Right lung (tissue), 5 donors: Measurements from ENCODE around the gene GPC6. TPM values are rescaled to one million over a fixed set of nuclear protein-coding genes. Genes with fewer than 3 reads are reported as not detected.

Experiments used
- DNase-seq, 2 donors: peaks; one replicate each; pipeline ENCODE4 v3.0.0-alpha.2; 2013
- polyA plus RNA-seq, 5 donors: library from polyadenylated mRNA; unstranded; fragments of 120-200 nt; gene quantifications; one replicate each; pipeline versions ENCODE4 v1.2.1 to v1.2.3, GENCODE V29; 2013; ENCODE audit warnings: inconsistent platforms in 1 of 5, low replicate concordance in 1 of 5; ENCODE audit not compliant: insufficient read length in 5 of 5, insufficient read depth in 1 of 5

GPC6 gene
- polyA plus RNA-seq, 5 donors = 13.5 to 27.1 (median 21.9) TPM

DNA sequence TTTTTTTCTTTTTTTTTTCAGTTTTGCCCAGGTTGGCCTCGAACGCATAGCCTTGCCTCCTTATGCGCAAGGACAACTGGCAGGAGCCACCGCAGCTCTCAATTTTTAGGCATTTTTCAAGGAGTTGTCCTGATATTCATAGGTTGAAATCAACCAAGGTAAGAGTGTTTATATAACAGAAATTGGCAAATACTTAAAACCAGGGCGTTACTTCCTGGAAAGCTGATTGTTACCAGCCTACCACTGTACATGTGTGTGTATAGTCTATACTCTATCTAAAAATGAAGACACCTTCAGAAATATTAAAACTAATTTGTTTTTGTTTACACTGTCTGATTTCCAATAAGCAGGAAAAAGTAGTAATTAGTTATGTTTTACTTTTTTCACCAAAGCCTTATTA is 39.2 kb downstream of the GPC6 start:
- DNase-seq = no peak

DNA sequence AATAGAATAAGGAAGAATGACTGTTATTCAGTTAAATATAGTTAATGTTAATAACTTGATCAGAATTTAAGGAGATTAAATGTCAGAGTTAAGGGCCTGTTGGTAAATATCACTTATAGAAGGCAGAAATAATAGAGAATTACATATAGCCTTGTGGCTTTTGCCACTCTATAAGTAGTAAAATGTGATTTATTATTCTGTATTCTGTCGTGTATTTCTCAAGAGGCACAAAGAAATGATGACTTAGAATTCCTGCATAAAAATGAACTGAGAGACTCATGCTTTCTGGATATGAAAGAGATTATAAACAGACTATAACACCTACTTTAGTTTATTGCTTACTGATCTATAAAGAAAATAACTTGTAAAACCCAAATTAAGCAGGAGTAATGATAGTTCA is 40.1 kb downstream of the GPC6 start:
- DNase-seq = no peak

DNA sequence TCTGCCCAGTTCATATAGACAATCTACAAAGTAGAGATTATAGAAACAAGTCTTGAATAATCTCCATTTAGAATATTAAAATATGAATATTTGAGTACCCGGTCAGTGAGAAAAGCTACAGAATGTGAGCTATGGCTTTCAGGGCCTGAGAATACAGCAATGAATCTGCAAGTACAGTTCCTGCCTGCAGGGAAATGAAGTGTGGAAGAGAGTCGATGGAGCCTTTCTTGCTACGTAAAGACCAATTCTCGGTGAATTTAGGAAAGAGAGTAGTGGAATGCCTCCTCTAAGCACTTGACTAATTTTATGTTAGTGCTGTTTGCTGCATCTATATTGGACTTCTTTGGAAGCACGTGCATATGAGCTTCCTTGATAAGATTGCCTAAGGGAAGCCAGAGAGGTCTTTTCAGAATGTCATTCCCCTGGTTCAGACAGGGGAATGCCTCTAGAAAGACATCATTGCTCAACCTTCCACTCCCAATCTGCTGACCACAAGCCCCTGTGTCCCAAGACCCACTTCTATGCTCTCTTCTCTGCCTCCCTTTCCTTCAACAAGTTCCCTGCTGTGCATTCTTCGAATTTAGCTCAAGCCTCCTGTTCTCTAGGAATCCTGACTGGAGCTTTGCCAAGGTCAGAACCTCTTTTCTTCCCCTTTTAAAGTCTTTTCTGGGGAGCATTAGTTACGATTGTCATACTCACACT is 41.9 kb downstream of the GPC6 start:
- no peak for DNase-seq

DNA sequence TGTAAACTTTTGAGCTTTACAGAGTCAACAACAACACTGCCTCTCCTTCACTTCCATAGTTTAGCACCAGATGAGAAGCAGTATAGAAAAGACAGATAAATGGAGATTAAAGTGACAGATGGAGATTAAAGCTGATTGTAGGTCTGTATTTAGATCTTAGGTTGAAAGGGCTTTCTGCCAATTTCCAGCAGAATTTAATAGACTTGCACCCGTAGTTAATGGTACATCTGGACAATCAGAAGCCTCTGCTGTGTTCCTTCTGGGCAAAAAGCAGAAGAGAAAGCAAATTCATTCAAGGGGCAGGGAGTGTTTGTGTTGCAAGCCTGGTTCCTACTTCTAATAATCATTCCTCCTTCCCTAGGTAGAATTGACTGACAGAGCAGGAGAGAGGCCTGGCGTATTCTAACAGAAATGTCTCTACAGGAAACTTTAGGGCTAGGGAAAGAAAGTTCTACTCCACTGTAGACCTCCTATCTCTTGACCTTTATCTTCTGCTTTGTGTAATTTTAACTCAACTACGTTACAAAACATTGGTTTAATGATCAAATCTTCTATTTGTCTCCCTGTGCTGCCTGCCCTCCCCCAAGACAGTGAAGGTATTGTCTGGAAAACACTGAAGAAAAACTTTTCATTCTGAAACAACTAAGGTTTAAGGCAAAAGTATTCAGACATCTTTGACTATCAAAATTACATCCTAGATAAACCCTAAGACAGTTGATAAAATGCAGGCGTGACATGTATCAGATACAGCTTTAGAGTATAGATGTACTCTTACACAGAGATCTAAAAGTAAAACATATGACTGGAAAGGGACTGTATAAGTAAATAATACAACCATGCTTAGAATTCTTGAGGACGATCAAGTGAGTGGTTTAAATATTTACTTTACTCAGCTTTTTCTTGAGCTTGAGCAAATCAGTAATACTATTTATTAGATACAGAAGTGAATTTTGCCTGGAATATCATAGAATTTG is 44.4 kb downstream of the GPC6 start:
- DNase-seq = no peak

DNA sequence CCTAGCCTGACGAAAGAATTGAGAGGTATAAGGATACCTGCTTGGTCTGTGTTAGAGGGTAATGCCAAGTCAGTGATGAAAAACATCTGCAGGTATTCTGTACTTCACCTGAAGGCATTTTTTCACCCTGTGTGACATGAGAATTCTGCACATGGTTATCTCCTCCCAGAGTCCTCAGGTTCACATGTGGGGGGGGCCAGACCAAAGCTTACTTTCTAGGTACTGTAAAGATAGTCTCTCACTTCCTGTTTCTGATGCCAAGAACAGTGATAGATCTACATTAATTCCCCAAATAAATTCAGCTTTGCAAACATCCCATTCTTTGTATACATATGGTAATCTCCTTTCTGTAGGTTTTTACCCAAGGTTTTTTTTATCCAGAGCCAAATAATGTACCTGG is 53.4 kb downstream of the GPC6 start:
- no peak for DNase-seq

DNA sequence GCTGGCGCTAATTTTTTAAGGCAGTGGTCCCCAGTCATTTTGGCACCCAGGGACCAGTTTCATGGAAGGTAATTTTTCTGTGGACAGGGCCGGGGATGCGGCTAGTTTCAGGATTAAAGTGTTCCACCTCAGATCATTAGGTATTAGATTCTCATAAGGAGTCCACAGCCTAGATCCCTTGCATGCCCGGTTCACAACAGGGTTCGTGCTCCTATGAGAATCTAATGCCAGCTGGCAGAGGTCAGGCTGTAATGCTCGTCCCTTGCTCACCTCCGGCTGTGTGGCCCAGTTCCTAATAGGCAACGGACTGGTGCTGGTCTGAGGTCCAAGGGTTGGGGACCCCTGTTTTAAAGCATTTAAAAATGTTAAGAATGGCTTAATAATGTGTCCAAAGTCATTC is 54.1 kb downstream of the GPC6 start:
- no peak for DNase-seq

DNA sequence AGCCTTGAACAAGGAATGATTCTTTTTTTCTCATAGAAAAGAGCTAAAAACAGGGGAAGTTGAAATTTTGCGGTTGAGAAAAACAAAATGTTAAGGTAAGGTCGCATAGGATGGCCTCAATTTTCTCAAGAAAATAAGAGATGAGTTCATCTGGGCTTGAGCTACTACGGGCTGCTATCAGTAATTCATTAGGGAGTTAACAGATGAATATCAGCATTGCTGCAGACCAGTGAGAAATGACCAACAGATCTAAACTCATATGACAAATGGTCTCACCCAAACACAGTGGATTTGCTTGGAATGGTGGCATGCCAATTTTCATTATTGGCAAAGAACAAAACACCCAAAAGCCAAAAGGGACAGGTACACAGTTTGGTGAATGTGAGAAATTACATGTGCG is 56.6 kb downstream of the GPC6 start:
- no peak for DNase-seq

DNA sequence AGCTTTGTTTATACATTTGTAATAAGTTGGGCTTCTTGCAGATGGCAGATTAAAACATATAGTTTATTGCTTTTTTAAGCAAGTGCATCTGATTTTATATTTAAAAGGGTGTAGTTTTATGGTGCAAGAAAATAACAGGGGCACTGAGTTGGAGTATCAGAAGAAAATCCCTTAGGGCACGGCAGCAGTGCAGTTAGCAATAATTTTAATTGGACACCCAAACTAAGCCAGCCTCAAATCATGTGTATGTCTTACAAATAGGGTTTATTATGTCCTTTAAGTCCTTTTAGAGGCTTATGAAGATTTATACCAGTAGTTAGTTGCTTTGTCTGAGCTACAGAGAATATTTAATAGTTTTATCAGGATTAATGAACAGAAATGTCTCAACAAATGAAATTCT is 57.5 kb downstream of the GPC6 start:
- no peak for DNase-seq

DNA sequence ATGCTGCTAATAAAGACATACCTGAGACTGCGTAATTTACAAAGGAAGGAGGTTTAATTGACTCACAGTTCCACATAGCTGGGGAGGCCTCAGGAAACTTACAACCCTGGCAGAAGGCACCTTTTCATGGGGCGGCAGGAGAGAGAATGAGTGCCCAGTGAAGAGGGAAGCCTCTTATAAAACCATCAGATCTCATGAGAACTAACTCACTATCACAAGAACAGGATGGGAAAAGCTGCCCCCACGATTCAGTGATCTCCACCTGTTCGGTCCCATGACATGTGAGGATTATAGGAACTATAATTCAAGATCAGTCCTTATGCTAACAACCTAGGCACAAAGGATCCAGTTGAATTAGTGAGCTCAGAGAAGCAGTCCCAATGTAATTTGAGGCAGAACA is 59.4 kb downstream of the GPC6 start:
- DNase-seq = no peak

DNA sequence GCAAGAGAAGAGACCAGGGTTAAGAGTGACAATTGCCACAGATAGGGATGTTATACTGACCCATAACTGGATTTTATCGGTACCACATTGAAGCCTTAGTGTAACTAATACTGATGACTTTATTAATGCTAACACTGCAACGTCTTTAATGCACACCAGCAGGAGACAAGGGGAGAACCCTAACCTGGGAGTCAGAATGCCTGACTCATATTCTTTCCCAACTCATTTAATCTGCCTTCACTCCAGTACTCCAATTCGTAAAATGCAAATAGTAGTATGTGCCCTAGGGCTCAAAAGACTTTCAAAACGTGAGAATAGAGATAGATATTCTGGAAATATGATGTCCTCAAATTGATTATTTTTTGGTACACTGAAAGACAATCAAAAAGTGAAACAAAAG is 62.4 kb downstream of the GPC6 start:
- no peak for DNase-seq

DNA sequence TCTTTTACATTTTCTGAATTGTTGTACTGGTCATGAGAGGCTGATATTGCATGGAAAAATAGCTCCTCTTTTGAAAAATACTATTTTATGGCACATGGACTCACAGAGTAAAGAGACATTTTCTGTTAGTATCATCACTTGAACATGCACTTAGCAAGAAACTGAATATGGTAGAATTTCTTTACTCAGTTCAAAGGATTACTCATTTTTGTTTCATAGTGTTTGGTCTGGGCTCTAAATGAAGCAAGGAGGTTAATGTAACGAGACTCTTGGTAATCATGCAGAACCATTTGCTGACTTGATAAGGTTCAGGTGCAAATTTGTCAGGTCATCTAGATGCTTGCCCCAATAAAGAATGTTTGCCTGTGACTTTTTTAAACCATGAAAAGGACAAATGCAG is 63.2 kb downstream of the GPC6 start:
- no peak for DNase-seq

DNA sequence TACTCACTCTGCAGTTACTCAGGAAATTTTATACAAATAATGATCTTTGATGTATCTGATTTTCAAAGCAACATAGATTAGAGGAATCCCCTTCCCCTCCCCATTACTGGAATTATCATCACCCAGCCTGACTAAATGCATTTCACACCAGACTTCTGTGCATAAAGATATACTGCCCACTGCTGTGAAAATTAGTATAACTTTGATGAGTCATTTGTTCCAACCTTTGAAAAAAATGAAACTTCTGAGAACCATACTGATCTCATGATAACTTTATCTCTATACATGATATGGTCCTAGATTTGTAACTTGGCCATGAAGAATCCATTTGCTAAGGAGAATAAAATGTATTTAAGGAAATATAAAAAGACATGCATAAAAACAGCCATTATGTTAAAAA is 63.9 kb downstream of the GPC6 start:
- no peak for DNase-seq

DNA sequence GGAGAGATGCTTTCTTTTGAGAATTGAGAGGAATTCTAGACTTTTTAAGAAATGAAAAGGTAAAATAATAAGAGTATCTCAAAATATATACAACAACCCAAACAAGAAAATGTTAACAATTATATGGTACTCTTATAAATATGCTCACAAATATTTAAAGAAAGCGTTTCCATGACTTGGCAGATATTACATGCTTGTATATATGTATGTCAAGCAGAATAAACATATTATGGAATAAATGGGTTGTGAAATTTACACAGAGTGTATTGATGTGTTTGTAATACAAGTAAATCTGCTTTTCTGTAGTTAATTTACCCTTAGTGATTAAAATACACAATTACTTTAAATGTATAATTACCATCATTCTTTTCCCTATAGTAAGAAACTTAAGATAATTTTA is 65.8 kb downstream of the GPC6 start:
- DNase-seq = no peak

DNA sequence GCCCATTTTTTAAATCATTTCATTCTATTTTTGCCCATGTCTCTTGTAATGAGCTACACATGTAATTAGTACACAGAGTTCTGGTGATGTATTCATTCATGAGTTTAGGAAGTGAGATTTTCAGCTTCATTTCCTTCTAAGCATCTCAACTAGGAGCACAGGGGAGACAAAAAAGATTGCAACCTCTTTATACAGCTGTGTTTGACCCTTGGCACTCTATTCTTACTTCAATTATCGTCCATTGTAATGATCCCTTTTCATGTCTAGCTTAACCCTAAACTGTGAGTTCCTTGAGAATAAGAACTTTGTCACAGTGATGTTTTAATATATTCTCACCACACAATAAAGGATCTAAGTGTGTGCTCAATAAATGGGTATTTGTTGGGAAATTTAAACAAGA is 67.1 kb downstream of the GPC6 start:
- DNase-seq = no peak

DNA sequence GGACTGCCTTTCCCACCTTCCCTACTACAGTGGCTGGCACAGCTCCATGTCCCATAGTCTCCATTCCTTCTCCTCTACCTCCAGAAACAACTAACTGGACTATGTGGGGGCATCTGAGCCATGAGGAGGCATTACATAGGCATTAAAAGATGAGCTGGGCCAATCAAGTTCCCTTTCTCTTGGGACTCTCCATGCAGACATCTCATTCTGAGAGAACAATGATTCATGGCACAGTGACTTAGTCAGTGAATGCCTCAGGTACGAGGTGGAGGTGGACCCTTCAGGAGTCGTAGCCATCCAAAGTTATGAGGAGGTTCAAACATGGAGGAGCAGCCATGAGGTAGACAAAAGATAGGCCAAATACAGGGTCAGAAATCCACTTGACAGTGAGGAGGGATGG is 70.0 kb downstream of the GPC6 start:
- DNase-seq = no peak

DNA sequence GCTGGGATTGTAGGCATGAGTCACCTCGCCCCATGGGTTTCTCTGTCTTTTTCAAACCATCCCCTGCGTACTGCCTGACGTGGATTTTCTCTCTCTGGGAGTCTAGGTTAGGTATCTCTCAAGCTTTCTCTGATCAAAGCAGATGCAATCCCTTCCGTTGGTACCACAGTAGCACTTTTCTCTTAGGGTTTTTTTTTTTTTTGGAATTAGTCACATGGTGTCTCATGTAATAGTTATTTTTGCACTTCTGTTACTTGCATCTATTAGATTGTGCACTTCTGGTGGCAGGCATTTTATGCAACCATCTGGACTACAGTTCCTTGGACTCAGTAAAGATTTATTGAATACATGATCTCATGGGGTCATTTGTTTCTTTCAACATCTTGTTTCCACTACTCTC is 72.1 kb downstream of the GPC6 start:
- no peak for DNase-seq

DNA sequence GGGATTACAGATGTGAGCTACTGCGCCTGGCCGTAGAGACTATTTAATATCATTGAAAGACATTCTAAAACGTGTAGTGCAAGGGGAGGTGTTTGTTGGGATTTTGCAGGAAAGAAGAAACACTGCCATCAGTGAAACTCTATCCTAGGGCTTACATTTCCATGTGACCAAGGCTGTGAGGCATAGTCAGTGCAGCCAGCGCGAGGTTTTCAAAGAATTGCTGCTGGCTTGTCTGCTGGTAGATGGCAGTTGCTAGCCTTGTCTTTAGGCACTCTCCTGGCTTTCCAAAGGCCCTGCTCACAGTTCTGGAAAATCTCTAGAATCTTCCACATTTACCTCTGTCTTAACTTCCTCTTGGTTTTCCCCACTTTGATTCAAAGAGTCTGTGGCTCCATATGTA is 77.5 kb downstream of the GPC6 start:
- DNase-seq = no peak

DNA sequence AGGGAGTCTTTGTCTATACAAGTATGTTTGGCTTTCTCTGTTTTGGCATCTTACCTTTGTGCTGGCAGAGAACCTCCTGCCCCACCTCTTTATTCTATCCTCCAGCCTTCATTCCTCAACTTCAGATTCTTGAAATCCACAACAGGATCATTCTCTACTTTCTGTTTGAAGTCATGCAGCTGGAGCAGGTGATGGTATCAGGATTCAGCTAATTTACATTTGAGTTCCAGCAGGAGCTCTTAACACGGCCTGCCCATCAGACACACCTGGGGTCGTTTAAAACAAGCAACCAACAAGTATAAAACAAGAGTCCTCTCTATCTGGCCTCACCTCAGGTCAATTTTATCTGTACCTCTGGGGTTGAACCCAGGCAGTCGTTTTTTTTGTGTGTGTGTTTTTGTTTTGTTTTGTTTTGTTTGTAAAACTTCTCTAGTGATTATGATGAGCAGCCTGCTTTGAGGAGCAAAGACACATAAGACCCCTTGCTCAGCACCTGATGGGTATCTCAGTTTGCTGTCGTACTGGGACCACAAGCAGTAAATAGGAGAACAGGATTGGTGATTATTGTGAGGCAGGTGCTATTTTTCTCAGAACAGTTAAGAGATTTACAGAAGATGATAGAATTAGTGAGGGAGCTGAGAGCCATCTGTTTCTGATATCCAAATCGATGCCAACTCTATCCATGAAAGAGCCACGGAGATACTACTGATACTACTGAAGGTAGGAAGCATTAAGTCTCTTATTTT is 78.4 kb downstream of the GPC6 start:
- no peak for DNase-seq

DNA sequence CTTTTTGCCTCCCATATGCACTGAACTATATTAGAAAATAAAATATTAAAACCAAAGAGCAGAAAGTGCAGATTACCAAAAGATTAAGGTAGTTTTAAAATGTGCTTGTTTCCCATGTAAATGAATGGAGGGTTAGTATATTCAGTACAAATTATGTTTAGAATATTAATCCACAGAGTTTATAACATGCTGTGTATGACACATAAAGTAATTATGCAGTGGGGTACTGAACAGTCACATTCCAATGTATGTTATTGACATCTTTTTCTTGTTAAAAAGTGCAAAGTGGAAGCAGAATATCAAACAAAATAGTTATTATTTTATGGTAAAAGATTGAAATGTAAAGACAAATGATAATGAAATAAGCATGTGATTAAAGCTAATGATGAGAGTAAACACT is 79.3 kb downstream of the GPC6 start:
- DNase-seq = no peak

DNA sequence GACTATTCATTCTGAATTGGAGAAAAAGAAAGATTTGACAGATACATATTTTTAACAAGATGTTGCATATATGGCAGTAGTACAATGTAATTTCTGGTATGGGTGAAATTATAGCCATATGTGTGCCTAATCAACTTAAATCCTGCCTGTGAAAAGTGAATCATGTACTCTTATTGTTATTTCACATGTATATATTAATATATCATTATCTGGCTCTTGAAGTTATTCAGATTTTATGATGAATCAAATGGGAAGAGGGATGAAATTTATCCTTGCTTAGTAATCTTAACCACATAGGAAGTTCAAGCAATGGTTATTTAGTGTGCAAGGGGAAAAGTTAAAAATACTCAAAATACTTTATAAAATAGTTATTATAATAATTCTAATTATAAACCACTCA is 80.5 kb downstream of the GPC6 start:
- DNase-seq = no peak

DNA sequence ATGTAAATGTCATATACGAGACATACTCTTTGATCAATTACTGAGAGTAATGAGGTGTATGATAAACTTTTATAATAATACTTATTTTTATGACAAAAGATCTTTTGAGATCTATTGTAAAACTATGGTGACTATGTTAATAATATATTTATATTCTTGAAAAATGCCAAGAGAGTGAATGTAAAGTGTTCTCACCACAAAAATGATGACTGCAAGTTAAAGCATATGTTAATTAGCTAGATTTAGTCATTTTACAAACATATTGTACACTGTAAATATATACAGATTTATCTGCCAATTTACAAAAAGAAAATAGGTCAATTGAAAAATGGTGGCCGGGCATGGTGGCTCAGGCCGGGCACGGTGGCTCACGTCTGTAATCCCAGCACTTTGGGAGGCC is 81.0 kb downstream of the GPC6 start:
- no peak for DNase-seq

DNA sequence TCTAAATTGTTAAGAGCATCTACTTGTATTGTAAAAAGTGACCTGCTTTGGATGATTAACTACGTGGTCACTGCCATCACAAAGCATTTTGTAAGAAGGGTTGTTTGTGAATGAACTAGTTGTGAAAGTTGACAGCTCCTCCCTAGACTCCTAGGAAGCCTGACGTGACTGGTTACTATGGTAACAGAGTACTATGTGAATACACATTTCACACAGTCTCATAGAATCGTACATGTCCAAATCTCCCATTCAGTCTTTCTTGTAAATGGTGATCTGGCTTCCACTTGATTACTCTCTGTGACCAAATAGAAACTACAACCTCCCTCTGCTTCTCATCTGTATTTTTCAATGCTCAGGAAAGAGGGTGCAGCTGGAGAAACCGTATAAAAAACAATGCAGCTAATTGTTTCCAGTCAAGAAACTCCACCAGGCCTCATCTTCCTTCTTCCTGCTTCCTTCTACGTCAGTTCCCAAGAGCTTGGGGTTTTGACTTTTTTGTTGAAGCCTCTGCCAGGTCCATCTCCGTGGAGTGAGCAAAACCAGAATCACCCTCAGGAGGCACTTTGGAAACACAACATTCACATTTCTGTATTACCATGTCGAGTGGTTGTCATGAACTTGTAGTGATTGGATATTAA is 83.4 kb downstream of the GPC6 start:
- DNase-seq = no peak
